IPS DF 6.9 (cell line): Measurements from ENCODE around the gene P2RX1.

Source experiments
- DNase-seq: peaks from one replicate; pipeline ENCODE4 v3.0.0-alpha.2; 2013; ENCODE audit warnings: low read depth, low spot score
- H3K27ac ChIP-seq: one replicate; pipeline ENCODE4 v1.5.1; 2013; ENCODE audit warnings: low read length, control low read depth
- H3K27me3 ChIP-seq: 2 replicates; pipeline ENCODE4 v1.6.1; 2013; ENCODE audit warnings: mild to moderate bottlenecking, low read length; ENCODE audit not compliant: control insufficient read depth, insufficient read depth
- H3K36me3 ChIP-seq: 2 replicates; pipeline ENCODE4 v1.6.1; 2013; ENCODE audit warnings: low read length; ENCODE audit not compliant: control insufficient read depth, insufficient read depth
- H3K4me1 ChIP-seq: 2 replicates; pipeline ENCODE4 v1.6.1; 2013; ENCODE audit warnings: low read length; ENCODE audit not compliant: control insufficient read depth, insufficient read depth
- H3K4me3 ChIP-seq: 2 replicates; pipeline ENCODE4 v1.5.1; 2013; ENCODE audit warnings: mild to moderate bottlenecking, low read length
- H3K9me3 ChIP-seq: 2 replicates; pipeline ENCODE4 v1.6.1; 2013; ENCODE audit warnings: low read length, inconsistent platforms; ENCODE audit not compliant: control insufficient read depth, insufficient read depth
- WGBS: extraction: QIAGEN DNeasy Blood & Tissue Kit; methylation state at CpG from one replicate; pipeline ENCODE4 v1.1.7; 2013; ENCODE audit warnings: mixed read lengths, missing lambda C conversion rate; ENCODE audit not compliant: insufficient read length, insufficient coverage; 5-methylcytosine and 5-hydroxymethylcytosine counted together

The P2RX1 gene

DNA sequence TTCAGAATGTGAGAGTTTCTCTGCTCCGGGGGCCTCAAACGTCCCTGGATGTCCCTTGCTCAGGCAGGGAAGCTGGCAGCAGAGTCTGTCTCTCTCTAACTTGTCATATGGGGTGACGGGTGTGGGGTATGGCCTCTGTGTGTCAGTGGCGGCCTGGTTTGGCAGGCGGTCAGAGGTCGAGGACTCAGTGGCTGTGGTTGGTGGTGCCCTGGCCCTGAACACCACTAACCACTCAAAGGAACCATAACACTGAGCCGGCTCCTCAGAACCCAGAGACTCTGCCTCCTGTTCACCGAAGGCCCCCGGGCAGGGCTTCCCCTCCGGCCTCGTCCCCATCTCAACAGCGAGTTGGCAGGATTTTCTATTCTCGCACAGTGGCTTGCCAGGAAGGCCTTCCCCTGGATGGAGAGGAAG, 677 bp downstream of the P2RX1 start:
- no CpG with 5 or more reads among the region's 13 CpGs for WGBS
- no peaks in the 10 kb centered on the region; the same call in 1 of the 2 replicates for H3K4me1 ChIP-seq
- DNase-seq = no peak
- H3K27me3 ChIP-seq = no peaks in the 10 kb centered on the region
- no peak overlapping the region for H3K27ac ChIP-seq
- no peak overlapping the region for H3K4me3 ChIP-seq
- no peaks in the 10 kb centered on the region for H3K9me3 ChIP-seq
- H3K36me3 ChIP-seq = no peaks in the 10 kb centered on the region

DNA sequence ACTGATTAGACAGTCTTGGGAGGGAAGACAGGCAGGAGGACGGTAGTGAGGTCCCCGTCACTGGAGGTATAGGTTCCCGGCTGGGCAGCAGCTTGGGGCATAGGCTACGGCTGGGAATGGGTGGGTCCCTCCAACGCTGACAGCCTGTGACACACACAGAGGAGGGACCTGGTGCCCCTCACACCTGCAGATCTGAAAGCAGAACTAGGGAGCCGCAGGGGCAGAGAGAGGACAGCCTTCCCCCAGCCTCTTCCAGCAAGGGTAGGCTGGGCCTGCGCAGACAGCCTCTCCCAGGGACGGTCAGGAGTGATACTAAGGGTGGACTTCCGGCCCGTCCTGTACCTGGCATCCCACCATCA, 2.0 kb downstream of the P2RX1 start:
- Histone ChIP-seq H3K9me3 (no peaks in the 10 kb centered on the region), H3K36me3 (no peaks in the 10 kb centered on the region), H3K27ac (no peak overlapping the region), H3K4me3 (no peak overlapping the region), H3K27me3 (no peaks in the 10 kb centered on the region), H3K4me1 (no peaks in the 10 kb centered on the region; the same call in 1 of the 2 replicates)
- DNase-seq = no peak
- WGBS = no CpG with 5 or more reads among the region's 10 CpGs

DNA sequence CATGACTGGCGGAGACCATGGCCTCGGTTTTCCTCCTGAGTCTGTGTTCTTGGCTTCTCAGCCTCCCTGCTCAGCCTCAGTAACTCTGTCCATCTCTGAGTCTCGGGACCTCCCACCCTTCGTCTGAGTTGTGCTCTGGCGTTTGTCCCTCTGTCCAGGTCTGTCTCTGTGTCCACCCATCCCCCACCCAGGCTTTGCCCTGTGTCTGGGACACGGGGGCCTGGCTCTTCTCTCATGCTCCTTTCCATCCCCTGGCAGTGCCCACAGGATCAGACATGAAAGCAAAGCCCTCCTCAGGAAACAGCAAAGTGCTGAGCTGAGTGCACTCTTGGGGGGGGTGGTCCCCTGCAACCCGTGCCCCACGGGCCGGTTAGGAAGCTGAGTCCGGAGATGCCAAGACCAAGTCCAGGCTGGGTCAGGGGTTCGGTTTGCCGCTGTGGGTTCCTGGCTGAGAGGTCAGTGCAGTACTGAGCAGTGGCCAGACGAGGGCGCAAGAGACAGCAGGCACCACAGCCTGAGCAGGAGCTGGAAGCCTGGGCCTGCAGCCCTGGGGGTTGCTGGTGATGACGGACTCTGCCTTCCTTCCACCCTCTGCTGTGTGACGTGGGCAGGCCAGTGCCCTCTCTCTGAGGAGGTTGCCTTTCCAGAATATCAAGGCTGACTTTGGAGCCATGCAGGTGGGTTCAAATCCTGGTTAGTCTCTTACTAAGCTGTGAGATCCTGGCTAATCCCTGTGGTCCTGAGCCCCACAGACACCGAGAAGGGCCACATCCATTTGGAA, 2.5 kb downstream of the P2RX1 start:
- WGBS = no CpG with 5 or more reads among the region's 17 CpGs
- Histone ChIP-seq H3K4me1 (no peaks in the 10 kb centered on the region; the same call in 1 of the 2 replicates), H3K4me3 (no peak overlapping the region), H3K27ac (no peak overlapping the region), H3K36me3 (no peaks in the 10 kb centered on the region), H3K9me3 (no peaks in the 10 kb centered on the region), H3K27me3 (no peaks in the 10 kb centered on the region)
- peak; percentile 68 for DNase-seq

DNA sequence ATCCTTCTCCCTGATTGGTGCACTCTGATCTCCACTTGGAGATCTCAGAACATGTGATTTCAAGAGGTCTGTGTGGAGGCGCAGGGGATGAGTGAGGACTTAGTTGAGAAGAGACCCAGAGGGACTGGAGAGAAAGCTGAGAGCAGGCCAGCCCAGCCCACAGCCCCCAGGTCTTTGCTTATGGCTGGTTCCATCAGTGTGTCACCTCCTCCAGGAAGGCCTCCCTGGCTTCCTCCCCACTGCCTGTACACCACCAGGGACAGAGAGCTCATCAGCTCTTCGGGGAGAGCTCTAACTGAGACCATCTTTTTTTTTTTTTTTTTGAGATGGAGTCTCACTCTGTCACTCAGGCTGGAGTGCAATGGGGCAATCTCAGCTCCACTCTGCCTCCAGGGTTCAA, 3.4 kb downstream of the P2RX1 start:
- WGBS = no CpG with 5 or more reads among the region's 2 CpGs
- DNase-seq = no peak
- Histone ChIP-seq H3K27ac (no peak overlapping the region), H3K4me1 (no peaks in the 10 kb centered on the region; the same call in 1 of the 2 replicates), H3K9me3 (no peaks in the 10 kb centered on the region), H3K27me3 (no peaks in the 10 kb centered on the region), H3K36me3 (no peaks in the 10 kb centered on the region), H3K4me3 (no peak overlapping the region)

DNA sequence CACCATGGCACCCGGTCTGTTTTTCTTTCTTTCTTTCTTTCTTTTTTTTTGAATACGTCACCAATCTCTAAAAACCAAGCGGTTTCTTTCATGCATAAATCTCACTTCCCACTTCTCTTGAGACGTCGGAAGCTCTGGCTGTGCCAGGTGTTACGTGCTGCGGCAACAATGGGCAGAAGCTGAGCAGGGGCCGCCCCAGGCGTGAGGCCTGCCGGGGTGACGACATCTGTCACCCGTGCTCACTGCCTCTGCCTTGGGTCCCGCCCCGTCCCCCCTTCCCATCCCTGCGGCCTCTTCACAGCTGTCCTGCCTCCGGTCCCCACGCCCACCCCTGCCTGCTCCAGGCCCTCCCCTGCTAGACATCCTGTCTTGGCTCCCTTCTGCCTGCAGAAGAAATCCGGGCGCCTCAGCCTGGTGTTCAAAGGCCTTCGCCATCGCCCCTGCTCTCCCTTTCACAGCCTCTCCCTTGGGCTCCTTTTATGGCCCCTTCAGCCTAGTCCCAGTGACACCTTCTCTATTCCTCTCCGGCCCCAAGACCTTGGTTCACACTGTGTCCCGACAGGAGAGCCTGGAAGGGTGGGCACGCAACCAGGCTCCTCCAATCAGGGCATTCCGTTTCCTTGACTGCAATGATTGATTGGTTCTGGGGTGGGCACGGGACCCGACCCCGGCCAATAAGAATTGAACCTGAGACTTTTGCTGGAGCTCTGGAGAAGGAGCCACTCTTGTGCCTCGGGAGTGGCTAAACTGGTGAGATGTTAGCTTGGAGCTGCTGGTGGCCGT, 4.8 kb downstream of the P2RX1 start:
- Histone ChIP-seq H3K4me3 (no peak overlapping the region), H3K4me1 (no peaks in the 10 kb centered on the region), H3K27ac (no peak overlapping the region), H3K9me3 (no peaks in the 10 kb centered on the region), H3K27me3 (no peaks in the 10 kb centered on the region), H3K36me3 (no peaks in the 10 kb centered on the region)
- no CpG with 5 or more reads among the region's 30 CpGs for WGBS
- no peak for DNase-seq

- Histone ChIP-seq H3K9me3 (no peaks in the 10 kb centered on the region), H3K4me3 (no peak overlapping the region), H3K27me3 (no peaks in the 10 kb centered on the region), H3K4me1 (no peaks in the 10 kb centered on the region), H3K36me3 (no peaks in the 10 kb centered on the region), H3K27ac (no peak overlapping the region)
- no CpG with 5 or more reads among the region's 11 CpGs for WGBS
- DNase-seq = no peak
Observed at GRCh38 chr17:3910420-3911270, 5.6 kb downstream of the P2RX1 start.

GRCh38 chr17:3909257-3909656, 7.0 kb downstream of the P2RX1 start:
- Histone ChIP-seq H3K4me1 (peaks cover 6% of the 10 kb centered on the region), H3K27ac (no peak overlapping the region), H3K36me3 (no peaks in the 10 kb centered on the region), H3K4me3 (no peak overlapping the region), H3K27me3 (no peaks in the 10 kb centered on the region), H3K9me3 (no peaks in the 10 kb centered on the region)
- no peak for DNase-seq
- no CpG with 5 or more reads among the region's 12 CpGs for WGBS

- Histone ChIP-seq H3K36me3 (no peaks in the 10 kb centered on the region), H3K9me3 (no peaks in the 10 kb centered on the region), H3K4me3 (no peak overlapping the region), H3K27ac (no peak overlapping the region), H3K27me3 (no peaks in the 10 kb centered on the region), H3K4me1 (peaks cover 18% of the 10 kb centered on the region)
- no CpG with 5 or more reads among the region's 11 CpGs for WGBS
- DNase-seq = no peak
Observed at GRCh38 chr17:3907483-3908216, 8.6 kb downstream of the P2RX1 start.

DNA sequence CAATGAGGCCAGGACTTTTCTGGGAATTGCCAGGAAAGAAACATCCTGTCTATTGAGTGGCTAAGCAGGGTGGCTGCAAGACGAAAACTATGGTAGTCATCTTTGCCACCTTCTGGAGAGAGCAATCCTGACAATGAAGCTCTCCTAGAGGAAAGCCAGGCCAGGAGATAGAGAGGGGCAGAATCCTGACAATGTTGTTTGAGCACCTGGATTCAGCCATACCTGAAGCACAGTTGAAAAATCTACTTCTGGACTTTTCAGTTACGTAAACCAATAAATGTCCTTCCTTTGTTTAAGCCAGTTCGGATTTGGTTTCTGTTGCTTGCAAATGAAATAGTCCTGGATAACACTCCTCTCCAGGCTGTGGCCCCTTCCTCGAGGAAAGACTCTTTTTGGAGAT, 9.4 kb downstream of the P2RX1 start:
- H3K4me3 ChIP-seq = no peak overlapping the region
- no peaks in the 10 kb centered on the region for H3K36me3 ChIP-seq
- DNase-seq = no peak
- WGBS = no CpG with 5 or more reads among the region's 4 CpGs
- H3K27me3 ChIP-seq = no peaks in the 10 kb centered on the region
- no peak overlapping the region for H3K27ac ChIP-seq
- no peaks in the 10 kb centered on the region for H3K9me3 ChIP-seq
- H3K4me1 ChIP-seq = peaks cover 18% of the 10 kb centered on the region
